Subcutaneous adipose tissue (tissue), 4 donors: ENCODE data around the gene CBR4. TPM values are rescaled to one million over a fixed set of nuclear protein-coding genes. Genes with fewer than 3 reads are reported as not detected.

ENCODE experiments used
- CTCF ChIP-seq: fragments of 450-650 bp; IDR thresholded peaks from one replicate; pipeline ENCODE4 v1.5.1; 2016; ENCODE audit warnings: low read depth, mild to moderate bottlenecking, control low read depth, antibody characterized with exemption, moderate library complexity
- total RNA-seq, 4 donors: library from RNA; depleted of rRNA; stranded (reverse); fragments of >200 nt; gene quantifications; one replicate each; pipeline ENCODE4 v1.1.0, GENCODE V29; 2016

The CBR4 gene
- total RNA-seq, 4 donors from 2014 or later: 21.4 to 28.6 (median 22.2) TPM

- TF ChIP-seq CTCF: no peak
Observed at GRCh38 chr4:169000315-169000714, 9.7 kb downstream of the CBR4 start.

GRCh38 chr4:168999809-169000208, 10.2 kb downstream of the CBR4 start:
- TF ChIP-seq CTCF: no peak

- TF ChIP-seq CTCF: no peak
Observed at GRCh38 chr4:168998596-168998995, 11.5 kb downstream of the CBR4 start.

GRCh38 chr4:168995537-168996295, 14.3 kb downstream of the CBR4 start:
- TF ChIP-seq CTCF: no peak

GRCh38 chr4:168994958-168995357, 15.1 kb downstream of the CBR4 start:
- no peak for TF ChIP-seq CTCF

GRCh38 chr4:168993714-168994510, 16.1 kb downstream of the CBR4 start:
- no peak for TF ChIP-seq CTCF

GRCh38 chr4:168981942-168982341, 28.1 kb downstream of the CBR4 start:
- no peak for TF ChIP-seq CTCF
